Liver (tissue), 9 donors: ENCODE results near the gene FRMD7. TPM values are rescaled to one million over a fixed set of nuclear protein-coding genes. Genes with fewer than 3 reads are reported as not detected.
A peak's percentile ranks its signal among the peaks of the same experiment; 100 is the strongest.

Experiments
- DNase-seq: peaks from one replicate; pipeline ENCODE4 v3.0.0-alpha.2; 2017; ENCODE audit warnings: low spot score
- H3K27ac ChIP-seq, 2 donors: one replicate each; pipeline ENCODE4 v1.7.0; 2013; ENCODE audit warnings: inconsistent platforms in 2 of 2, low read length in 2 of 2, control low read depth in 1 of 2, low read depth in 1 of 2, mild to moderate bottlenecking in 1 of 2
- H3K27me3 ChIP-seq, 4 donors: one replicate each; pipeline versions ENCODE4 v1.6.1 to v1.7.0; 2013; ENCODE audit warnings: low read length in 3 of 4, inconsistent platforms in 1 of 4, mild to moderate bottlenecking in 1 of 4, moderate library complexity in 1 of 4; ENCODE audit not compliant: control insufficient read depth in 4 of 4, insufficient read depth in 4 of 4
- H3K36me3 ChIP-seq, 4 donors: one replicate each; pipeline versions ENCODE4 v1.6.1 to v1.7.0; 2013; ENCODE audit warnings: low read length in 3 of 4, mild to moderate bottlenecking in 3 of 4, low read depth in 1 of 4, moderate library complexity in 1 of 4; ENCODE audit not compliant: control insufficient read depth in 4 of 4, insufficient read depth in 3 of 4
- H3K4me1 ChIP-seq, 4 donors: one replicate each; pipeline versions ENCODE4 v1.6.1 to v1.7.0; 2013; ENCODE audit warnings: low read length in 3 of 4, mild to moderate bottlenecking in 3 of 4, moderate library complexity in 1 of 4; ENCODE audit not compliant: control insufficient read depth in 4 of 4, insufficient read depth in 4 of 4
- H3K4me3 ChIP-seq, 3 donors: one replicate each; pipeline versions ENCODE4 v1.6.1 to v1.7.0; 2013; ENCODE audit warnings: low read length in 3 of 3, control low read depth in 1 of 3, low read depth in 1 of 3, mild to moderate bottlenecking in 1 of 3
- H3K9ac ChIP-seq, 2 donors: one replicate each; pipeline ENCODE4 v1.7.0; 2013; ENCODE audit warnings: low read length in 2 of 2, mild to moderate bottlenecking in 2 of 2, moderate library complexity in 2 of 2, control low read depth in 1 of 2, low read depth in 1 of 2
- H3K9me3 ChIP-seq, 4 donors: one replicate each; pipeline versions ENCODE4 v1.6.1 to v1.7.0; 2013; ENCODE audit warnings: low read length in 3 of 4; ENCODE audit not compliant: control insufficient read depth in 4 of 4
- ATF3 ChIP-seq: IDR thresholded peaks from 2 replicates; pipeline ENCODE4 v1.6.1; 2016; ENCODE audit warnings: antibody characterized with exemption
- EGR1 ChIP-seq, 2 donors: IDR thresholded peaks; 2 replicates each; pipeline ENCODE4 v1.6.1; 2016 to 2018; ENCODE audit warnings: antibody characterized with exemption in 2 of 2, low read depth in 2 of 2
- FOXA1 ChIP-seq: IDR thresholded peaks from 2 replicates; pipeline ENCODE4 v1.6.1; 2016; ENCODE audit warnings: antibody characterized with exemption
- FOXA2 ChIP-seq: IDR thresholded peaks from 2 replicates; pipeline ENCODE4 v1.6.1; 2016; ENCODE audit warnings: antibody characterized with exemption
- GABPA ChIP-seq, 2 donors: IDR thresholded peaks in 1 of 2; conservative IDR thresholded peaks in 1 of 2; 2 replicates each; pipeline ENCODE4 v1.6.1; 2016; ENCODE audit warnings: antibody characterized with exemption in 2 of 2, mild to moderate bottlenecking in 1 of 2, moderate library complexity in 1 of 2
- HNF4A ChIP-seq, 2 donors: conservative IDR thresholded peaks; 2 replicates each; pipeline ENCODE4 v1.6.1; 2016; ENCODE audit warnings: antibody characterized with exemption in 2 of 2, mild to moderate bottlenecking in 2 of 2
- HNF4G ChIP-seq: IDR thresholded peaks from 2 replicates; pipeline ENCODE4 v1.6.1; 2016; ENCODE audit warnings: antibody characterized with exemption
- JUND ChIP-seq, 2 donors: IDR thresholded peaks; 2 replicates each; pipeline ENCODE4 v1.6.1; 2016; ENCODE audit warnings: antibody characterized with exemption in 2 of 2
- NR2F2 ChIP-seq: IDR thresholded peaks from 2 replicates; pipeline ENCODE4 v1.6.1; 2016; ENCODE audit warnings: antibody characterized with exemption
- RAD21 ChIP-seq, 2 donors: IDR thresholded peaks; 2 replicates each; pipeline ENCODE4 v1.6.1; 2016; ENCODE audit warnings: antibody characterized with exemption in 2 of 2, mild to moderate bottlenecking in 2 of 2
- REST ChIP-seq: IDR thresholded peaks from 2 replicates; pipeline ENCODE4 v1.6.1; 2016; ENCODE audit warnings: antibody characterized with exemption, mild to moderate bottlenecking
- RXRA ChIP-seq, 2 donors: IDR thresholded peaks; 2 replicates each; pipeline ENCODE4 v1.6.1; 2017 to 2018; ENCODE audit warnings: antibody characterized with exemption in 2 of 2, mild to moderate bottlenecking in 1 of 2
- SP1 ChIP-seq: IDR thresholded peaks from 2 replicates; pipeline ENCODE4 v1.6.1; 2018; ENCODE audit warnings: antibody characterized with exemption, mild to moderate bottlenecking
- TAF1 ChIP-seq: conservative IDR thresholded peaks from 2 replicates; pipeline ENCODE4 v1.6.1; 2016; ENCODE audit warnings: antibody characterized with exemption, mild to moderate bottlenecking
- YY1 ChIP-seq: IDR thresholded peaks from 2 replicates; pipeline ENCODE4 v1.6.1; 2016; ENCODE audit warnings: antibody characterized with exemption, mild to moderate bottlenecking
- WGBS: extraction: QIAGEN DNeasy Blood & Tissue Kit; methylation state at CpG from one replicate; pipeline ENCODE4 v1.1.7; 2013; 5-methylcytosine and 5-hydroxymethylcytosine counted together
- polyA plus RNA-seq, 2 donors: library from polyadenylated mRNA; stranded (reverse) in 1 of 2; unstranded in 1 of 2; fragments of 200-250 nt in 1 of 2; fragments of >200 nt in 1 of 2; fragmentation: Nextera tagmentation in 1 of 2; extraction: Ambion mirVana in 1 of 2; gene quantifications; one replicate each; pipeline versions ENCODE4 v1.2.1 to v1.2.3, GENCODE V29; 2013 to 2015
- total RNA-seq, 2 donors: library from RNA; depleted of rRNA; stranded (reverse); fragments of >200 nt; gene quantifications; one replicate each; pipeline ENCODE4 v1.2.3, GENCODE V29; 2014
- TF ChIP-seq, protein P1 (sequence below): IDR thresholded peaks from 2 replicates; pipeline ENCODE4 v1.6.1; 2016; ENCODE audit warnings: antibody characterized with exemption
- TF ChIP-seq, protein P2 (sequence below): fragments of 150-350 bp; IDR thresholded peaks from 2 replicates; pipeline ENCODE4 v1.5.1; 2017; ENCODE audit warnings: improper control_type of control experiment, low read depth, low read length; ENCODE audit not compliant: missing input control
- TF ChIP-seq, protein P3 (sequence below): IDR thresholded peaks from 2 replicates; pipeline ENCODE4 v1.6.1; 2016; ENCODE audit warnings: antibody characterized with exemption
- donor health status: healthy.
- donor health status: healthy.
- donor health status: healthy.
- donor health status: healthy.
- donor health status: healthy.

The FRMD7 gene
- total and polyA plus RNA-seq, 4 donors = 0.03 to 0.14 (median 0.08) TPM; not detected in 1

- TF ChIP-seq HNF4A (conservative IDR thresholded peaks at IDR 0.05) (no peak), JUND (IDR thresholded peaks at IDR 0.05) (no peak)
These were observed 45.8 kb upstream of the FRMD7 start (continued) for GRCh38 chrX:132173647-132174046.

- TF ChIP-seq NR2F2 (no peak), GABPA (IDR thresholded peaks at IDR 0.05 in 1 of 2, conservative IDR thresholded peaks at IDR 0.05 in 1 of 2) (no peak), TAF1 (no peak)
- TF ChIP-seq, protein P1, sequence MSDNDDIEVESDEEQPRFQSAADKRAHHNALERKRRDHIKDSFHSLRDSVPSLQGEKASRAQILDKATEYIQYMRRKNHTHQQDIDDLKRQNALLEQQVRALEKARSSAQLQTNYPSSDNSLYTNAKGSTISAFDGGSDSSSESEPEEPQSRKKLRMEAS = no peak
- no peaks in the 10 kb centered on the region for H3K27me3 ChIP-seq
- no peak overlapping the region for H3K4me3 ChIP-seq
- no peak for DNase-seq
- no peaks in the 10 kb centered on the region for H3K36me3 ChIP-seq
- no peaks in the 10 kb centered on the region for H3K9me3 ChIP-seq
- 73% methylated on average over 3 of the region's 3 CpGs for WGBS
- peaks cover 1 to 39% (median 18%) of the 10 kb centered on the region in 4 donors for H3K4me1 ChIP-seq
- H3K9ac ChIP-seq = no peak overlapping the region
- no peak overlapping the region for H3K27ac ChIP-seq
These were observed 44.1 kb upstream of the FRMD7 start for GRCh38 chrX:132171881-132172280.

DNA sequence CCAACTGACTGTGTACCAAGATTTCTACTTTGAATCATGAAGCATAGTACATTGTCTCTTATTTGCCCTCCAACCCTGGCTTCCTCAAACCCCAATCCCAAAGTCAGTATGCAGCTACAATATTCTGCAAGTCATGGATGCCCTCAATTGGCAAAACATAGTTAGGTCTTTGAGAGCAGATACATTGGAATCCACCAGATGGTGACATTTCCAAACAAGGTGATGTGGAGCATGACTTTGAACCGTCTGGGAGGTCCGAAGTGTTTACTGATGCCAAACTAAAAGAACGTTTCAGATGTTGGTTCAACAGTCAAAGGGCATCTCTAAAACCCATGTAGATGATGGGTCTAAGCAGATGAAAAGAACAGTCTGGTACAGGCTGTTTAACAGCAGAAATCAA is 43.7 kb upstream of the FRMD7 start:
- H3K9me3 ChIP-seq = no peaks in the 10 kb centered on the region
- H3K4me1 ChIP-seq = peaks cover 1 to 39% (median 18%) of the 10 kb centered on the region in 4 donors
- no peak overlapping the region for H3K9ac ChIP-seq
- H3K27ac ChIP-seq = no peak overlapping the region
- no peaks in the 10 kb centered on the region for H3K36me3 ChIP-seq
- no peaks in the 10 kb centered on the region for H3K27me3 ChIP-seq
- WGBS = 23% methylated on average over 3 of the region's 3 CpGs
- H3K4me3 ChIP-seq = no peak overlapping the region
- TF ChIP-seq, protein P2, sequence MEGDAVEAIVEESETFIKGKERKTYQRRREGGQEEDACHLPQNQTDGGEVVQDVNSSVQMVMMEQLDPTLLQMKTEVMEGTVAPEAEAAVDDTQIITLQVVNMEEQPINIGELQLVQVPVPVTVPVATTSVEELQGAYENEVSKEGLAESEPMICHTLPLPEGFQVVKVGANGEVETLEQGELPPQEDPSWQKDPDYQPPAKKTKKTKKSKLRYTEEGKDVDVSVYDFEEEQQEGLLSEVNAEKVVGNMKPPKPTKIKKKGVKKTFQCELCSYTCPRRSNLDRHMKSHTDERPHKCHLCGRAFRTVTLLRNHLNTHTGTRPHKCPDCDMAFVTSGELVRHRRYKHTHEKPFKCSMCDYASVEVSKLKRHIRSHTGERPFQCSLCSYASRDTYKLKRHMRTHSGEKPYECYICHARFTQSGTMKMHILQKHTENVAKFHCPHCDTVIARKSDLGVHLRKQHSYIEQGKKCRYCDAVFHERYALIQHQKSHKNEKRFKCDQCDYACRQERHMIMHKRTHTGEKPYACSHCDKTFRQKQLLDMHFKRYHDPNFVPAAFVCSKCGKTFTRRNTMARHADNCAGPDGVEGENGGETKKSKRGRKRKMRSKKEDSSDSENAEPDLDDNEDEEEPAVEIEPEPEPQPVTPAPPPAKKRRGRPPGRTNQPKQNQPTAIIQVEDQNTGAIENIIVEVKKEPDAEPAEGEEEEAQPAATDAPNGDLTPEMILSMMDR = peak; percentile 44
- TF ChIP-seq TAF1 (no peak), HNF4G (peak; percentile 80), REST (no peak), YY1 (peak; percentile 33), RXRA (IDR thresholded peaks at IDR 0.05) (peak; percentile 46 to 63), HNF4A (conservative IDR thresholded peaks at IDR 0.05) (peak; percentile 87 to 91), SP1 (peak; percentile 62), FOXA1 (peak; percentile 10), NR2F2 (no peak), RAD21 (IDR thresholded peaks at IDR 0.05) (peak; percentile 83 to 93), ATF3 (no peak), EGR1 (IDR thresholded peaks at IDR 0.05; ENCODE audit: low read depth in 2 of 2) (no peak), FOXA2 (peak; percentile 49), GABPA (IDR thresholded peaks at IDR 0.05 in 1 of 2, conservative IDR thresholded peaks at IDR 0.05 in 1 of 2) (no peak), JUND (IDR thresholded peaks at IDR 0.05) (peak in 1 of 2 donors; percentile 28)
- TF ChIP-seq, protein P1 = peak; percentile 29
- TF ChIP-seq, protein P3, sequence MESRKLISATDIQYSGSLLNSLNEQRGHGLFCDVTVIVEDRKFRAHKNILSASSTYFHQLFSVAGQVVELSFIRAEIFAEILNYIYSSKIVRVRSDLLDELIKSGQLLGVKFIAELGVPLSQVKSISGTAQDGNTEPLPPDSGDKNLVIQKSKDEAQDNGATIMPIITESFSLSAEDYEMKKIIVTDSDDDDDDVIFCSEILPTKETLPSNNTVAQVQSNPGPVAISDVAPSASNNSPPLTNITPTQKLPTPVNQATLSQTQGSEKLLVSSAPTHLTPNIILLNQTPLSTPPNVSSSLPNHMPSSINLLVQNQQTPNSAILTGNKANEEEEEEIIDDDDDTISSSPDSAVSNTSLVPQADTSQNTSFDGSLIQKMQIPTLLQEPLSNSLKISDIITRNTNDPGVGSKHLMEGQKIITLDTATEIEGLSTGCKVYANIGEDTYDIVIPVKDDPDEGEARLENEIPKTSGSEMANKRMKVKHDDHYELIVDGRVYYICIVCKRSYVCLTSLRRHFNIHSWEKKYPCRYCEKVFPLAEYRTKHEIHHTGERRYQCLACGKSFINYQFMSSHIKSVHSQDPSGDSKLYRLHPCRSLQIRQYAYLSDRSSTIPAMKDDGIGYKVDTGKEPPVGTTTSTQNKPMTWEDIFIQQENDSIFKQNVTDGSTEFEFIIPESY = no peak
- DNase-seq = no peak
